Left ventricle myocardium inferior (tissue), 1 donor: Measurements from ENCODE around the gene SLC26A1. TPM values are rescaled to one million over a fixed set of nuclear protein-coding genes. Genes with fewer than 3 reads are reported as not detected.

ENCODE experiments used
- DNase-seq: peaks from one replicate; pipeline ENCODE4 v3.0.0-alpha.2; 2020
- H3K27ac ChIP-seq: fragments of 200-600 bp; replicated peaks from 2 replicates; pipeline ENCODE4 v1.8.0; 2021
- H3K27me3 ChIP-seq: fragments of 200-600 bp; 2 replicates; pipeline ENCODE4 v1.8.0; 2021; ENCODE audit warnings: low read depth
- H3K36me3 ChIP-seq: fragments of 200-600 bp; 2 replicates; pipeline ENCODE4 v1.8.0; 2021
- H3K4me1 ChIP-seq: fragments of 200-600 bp; 2 replicates; pipeline ENCODE4 v1.8.0; 2021
- H3K4me3 ChIP-seq: fragments of 200-600 bp; 2 replicates; pipeline ENCODE4 v1.8.0; 2021; ENCODE audit warnings: mild to moderate bottlenecking, moderate library complexity
- H3K9me3 ChIP-seq: fragments of 200-600 bp; replicated peaks from 2 replicates; pipeline ENCODE4 v1.8.0; 2021
- CTCF ChIP-seq: fragments of 200-600 bp; IDR thresholded peaks from 2 replicates; pipeline ENCODE4 v1.8.0; 2021; ENCODE audit warnings: antibody characterized with exemption, mild to moderate bottlenecking, borderline replicate concordance
- intact Hi-C: fragments of 100-400 bp; cut with micrococcal nuclease; formaldehyde crosslinking; loops from one replicate; pipeline ENCODE4 v1.11.0; 2022
- total RNA-seq: library from RNA; stranded (reverse); fragmentation: NEBNext Ultra II Directional; extraction: Animal tissue kit (Norgen Biotek cat#: 25700); gene quantifications from one replicate; pipeline ENCODE4 v1.2.1, GENCODE V29; 2021
- donor health status: DM: no; HTN: yes; CAD: no; lungs with severe emphysema.

Gene SLC26A1
- total RNA-seq, 1 donor from 2014 or later = not detected

DNA sequence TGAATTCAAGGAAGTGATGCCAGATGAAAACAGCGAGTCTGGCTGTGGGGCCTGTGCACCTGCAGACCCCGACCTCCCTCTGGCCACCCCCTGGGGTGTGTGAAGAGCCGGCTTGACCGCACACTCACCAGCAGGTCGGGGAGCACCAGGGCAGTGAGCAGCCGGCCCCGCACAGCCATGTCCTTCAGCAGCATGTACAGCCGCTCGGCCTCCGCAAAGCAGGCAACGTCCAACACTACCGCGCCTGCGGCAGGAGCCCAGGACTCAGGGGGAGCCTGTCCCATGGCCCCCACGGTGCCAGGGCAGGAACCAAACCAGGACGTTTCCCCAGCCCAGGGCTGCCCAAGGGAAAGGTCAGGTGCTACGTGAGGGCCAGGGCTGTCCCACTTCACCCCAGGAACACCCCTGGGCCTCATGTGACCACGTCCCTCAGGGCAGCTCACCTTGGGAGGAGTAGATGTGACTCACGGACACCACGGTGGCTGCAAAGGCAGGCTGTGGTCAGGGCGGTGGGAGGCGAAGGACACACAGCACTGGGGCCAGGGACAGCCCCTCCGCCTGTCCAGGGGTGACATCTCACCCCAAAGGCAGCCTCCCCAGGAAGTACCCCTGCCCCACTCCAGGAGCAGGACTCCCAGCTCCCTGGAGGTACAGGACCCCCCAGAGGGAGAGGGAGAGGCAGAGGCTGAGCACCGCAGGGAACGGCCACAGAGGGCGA is 28.0 kb downstream of the SLC26A1 start:
- Histone ChIP-seq H3K4me1 (peaks cover 13% of the 10 kb centered on the region), H3K4me3 (no peak overlapping the region), H3K36me3 (peaks cover 44% of the 10 kb centered on the region), H3K27me3 (peaks cover 14% of the 10 kb centered on the region), H3K9me3 (no peaks in the 10 kb centered on the region), H3K27ac (no peak overlapping the region)
- intact Hi-C loops = no loop called here
- TF ChIP-seq CTCF = no peak
- no peak for DNase-seq

DNA sequence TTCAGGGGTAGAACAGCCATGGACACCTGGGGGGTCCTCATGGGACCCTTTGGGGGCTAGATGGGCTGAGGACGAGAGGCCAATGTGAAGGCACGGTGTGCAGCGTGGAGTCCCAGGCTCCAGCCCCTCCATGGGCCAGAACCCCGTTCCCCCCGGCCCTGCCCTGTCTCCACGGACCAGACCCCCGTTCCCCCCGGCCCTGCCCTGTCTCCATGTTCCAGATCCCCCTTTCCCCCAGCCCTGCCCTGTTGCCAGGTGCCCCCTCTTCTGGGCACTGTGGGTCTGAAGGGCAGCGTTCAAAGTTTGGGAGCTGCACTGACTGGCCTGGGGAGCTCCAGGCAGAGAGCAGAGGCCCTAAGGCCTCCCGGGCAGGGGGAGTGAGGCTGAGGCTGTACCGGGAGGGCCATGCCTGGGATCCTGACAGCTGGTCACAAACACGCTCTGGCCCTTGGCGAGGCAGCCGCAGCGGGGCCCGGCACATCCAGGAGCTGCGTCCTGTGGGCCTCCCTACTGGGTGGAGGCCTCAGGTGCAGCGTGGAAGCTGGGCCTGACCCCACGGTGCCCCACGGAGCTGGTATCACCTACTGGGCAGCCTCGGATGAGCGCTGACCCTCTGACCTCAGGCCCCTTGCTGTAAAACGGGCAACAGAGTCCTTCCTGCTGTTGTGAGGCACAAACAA is 28.7 kb downstream of the SLC26A1 start:
- Histone ChIP-seq H3K9me3 (no peaks in the 10 kb centered on the region), H3K27ac (no peak overlapping the region), H3K27me3 (peaks cover 14% of the 10 kb centered on the region), H3K4me1 (peaks cover 13% of the 10 kb centered on the region), H3K4me3 (no peak overlapping the region), H3K36me3 (peaks cover 44% of the 10 kb centered on the region)
- TF ChIP-seq CTCF = no peak
- intact Hi-C loops = no loop called here
- no peak for DNase-seq

GRCh38 chr4:963276-964225 is 29.7 kb downstream of the SLC26A1 start:
- intact Hi-C loops = no loop called here
- no peak for DNase-seq
- H3K9me3 ChIP-seq = no peaks in the 10 kb centered on the region
- peaks cover 12% of the 10 kb centered on the region for H3K4me1 ChIP-seq
- peaks cover 11% of the 10 kb centered on the region for H3K27me3 ChIP-seq
- peaks cover 45% of the 10 kb centered on the region for H3K36me3 ChIP-seq
- no peak overlapping the region for H3K27ac ChIP-seq
- no peak for TF ChIP-seq CTCF
- no peak overlapping the region for H3K4me3 ChIP-seq

DNA sequence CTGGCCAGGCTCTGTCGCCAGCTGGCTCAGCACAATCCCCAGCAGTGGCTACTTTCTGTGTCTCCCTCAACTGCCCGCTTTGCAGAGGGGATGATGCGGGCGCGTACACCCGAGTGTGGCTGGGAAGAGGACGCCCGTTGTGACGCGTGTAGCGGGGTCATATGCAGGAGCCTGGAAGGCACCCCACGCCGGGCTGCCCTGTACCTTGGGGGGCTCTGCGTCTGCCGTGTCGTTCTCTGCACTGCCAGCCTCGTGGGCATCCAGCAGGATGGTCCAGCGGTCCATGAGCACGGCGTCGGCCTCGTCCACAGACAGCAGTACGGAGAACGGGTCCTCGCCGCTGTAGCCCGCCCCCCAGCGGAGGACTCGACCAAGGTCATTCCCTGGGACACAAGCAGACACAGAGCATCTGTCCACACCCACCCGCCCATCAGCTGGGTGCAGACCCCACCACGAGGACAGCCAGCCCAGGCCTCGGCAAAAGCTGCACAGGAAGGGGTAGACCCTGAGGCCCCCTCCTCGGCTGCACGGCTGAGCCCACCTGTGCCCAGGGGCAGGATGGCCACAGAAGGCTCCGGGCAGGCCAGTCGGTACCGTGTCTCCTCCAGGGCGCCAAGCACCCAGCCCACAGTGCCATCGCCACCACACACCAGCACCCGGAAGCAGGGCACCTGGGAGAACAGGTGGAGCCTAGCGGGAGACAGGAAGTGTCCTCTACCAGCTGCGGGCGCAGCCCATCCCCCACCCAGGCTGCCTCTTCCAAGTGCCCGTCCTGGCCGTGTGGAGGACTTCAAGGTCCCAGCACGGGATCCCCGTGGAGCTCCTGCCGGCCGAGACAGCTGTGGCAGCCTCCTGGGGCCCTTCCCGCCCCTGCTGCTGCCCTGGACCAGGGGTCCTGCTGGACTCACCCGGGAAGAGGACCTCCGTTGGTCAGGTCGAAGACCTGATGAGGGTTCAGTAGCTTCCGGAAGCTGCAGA is 30.7 kb downstream of the SLC26A1 start:
- Histone ChIP-seq H3K27me3 (peaks cover 2% of the 10 kb centered on the region), H3K36me3 (peaks cover 55% of the 10 kb centered on the region), H3K27ac (no peak overlapping the region), H3K9me3 (no peaks in the 10 kb centered on the region), H3K4me1 (peaks cover 2% of the 10 kb centered on the region), H3K4me3 (no peak overlapping the region)
- DNase-seq = no peak
- TF ChIP-seq CTCF = no peak
- intact Hi-C loops = no loop called here
